ENCODE results near the gene FERMT2.

DNA sequence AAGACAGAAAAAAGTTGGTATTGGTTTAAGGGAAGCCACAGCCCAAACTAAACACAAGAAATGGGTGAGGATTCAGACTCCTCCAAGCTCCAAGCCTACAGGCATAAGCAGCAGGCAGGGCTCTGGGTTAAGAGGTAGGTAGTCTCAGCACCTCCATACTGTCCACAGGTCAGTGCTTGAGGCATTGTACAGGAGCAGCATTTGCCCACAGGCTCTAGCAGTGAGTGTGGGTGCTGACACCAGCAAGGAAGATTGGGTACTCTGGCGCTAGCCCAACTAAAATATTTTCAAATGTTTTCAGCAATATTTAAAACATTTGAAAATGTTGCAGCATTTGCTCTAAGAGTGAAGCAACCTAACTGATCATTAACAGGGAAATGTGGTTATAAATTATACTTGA lies 33.1 kb downstream of the FERMT2 start:
- no peak for TF ChIP-seq POLR2A (IDR thresholded peaks at IDR 0.05)
- TF ChIP-seq, protein P1, sequence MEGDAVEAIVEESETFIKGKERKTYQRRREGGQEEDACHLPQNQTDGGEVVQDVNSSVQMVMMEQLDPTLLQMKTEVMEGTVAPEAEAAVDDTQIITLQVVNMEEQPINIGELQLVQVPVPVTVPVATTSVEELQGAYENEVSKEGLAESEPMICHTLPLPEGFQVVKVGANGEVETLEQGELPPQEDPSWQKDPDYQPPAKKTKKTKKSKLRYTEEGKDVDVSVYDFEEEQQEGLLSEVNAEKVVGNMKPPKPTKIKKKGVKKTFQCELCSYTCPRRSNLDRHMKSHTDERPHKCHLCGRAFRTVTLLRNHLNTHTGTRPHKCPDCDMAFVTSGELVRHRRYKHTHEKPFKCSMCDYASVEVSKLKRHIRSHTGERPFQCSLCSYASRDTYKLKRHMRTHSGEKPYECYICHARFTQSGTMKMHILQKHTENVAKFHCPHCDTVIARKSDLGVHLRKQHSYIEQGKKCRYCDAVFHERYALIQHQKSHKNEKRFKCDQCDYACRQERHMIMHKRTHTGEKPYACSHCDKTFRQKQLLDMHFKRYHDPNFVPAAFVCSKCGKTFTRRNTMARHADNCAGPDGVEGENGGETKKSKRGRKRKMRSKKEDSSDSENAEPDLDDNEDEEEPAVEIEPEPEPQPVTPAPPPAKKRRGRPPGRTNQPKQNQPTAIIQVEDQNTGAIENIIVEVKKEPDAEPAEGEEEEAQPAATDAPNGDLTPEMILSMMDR (IDR thresholded peaks at IDR 0.05): no peak

All from uterus (tissue), 2 donors.